ENCODE measurements around the gene CYBC1.
"Not testable (repeated sequence)": the region's sequence is repeated elsewhere in the genome, so short reads cannot be mapped to it uniquely, and the experiment has no call there.

Gene CYBC1

GRCh38 chr17:82457073-82457928, 6.7 kb upstream of the CYBC1 start:
- H3K4me1 ChIP-seq (ENCODE audit: control insufficient read depth, insufficient read depth, low read length) = peaks cover 5% of the 10 kb centered on the region
- no peak for TF ChIP-seq ZNF560 (tag by site-specific recombination; IDR thresholded peaks at IDR 0.05; ENCODE audit: borderline replicate concordance)
- no peak for TF ChIP-seq ZNF600 (tag by site-specific recombination; IDR thresholded peaks at IDR 0.05)
- TF ChIP-seq, protein P1, sequence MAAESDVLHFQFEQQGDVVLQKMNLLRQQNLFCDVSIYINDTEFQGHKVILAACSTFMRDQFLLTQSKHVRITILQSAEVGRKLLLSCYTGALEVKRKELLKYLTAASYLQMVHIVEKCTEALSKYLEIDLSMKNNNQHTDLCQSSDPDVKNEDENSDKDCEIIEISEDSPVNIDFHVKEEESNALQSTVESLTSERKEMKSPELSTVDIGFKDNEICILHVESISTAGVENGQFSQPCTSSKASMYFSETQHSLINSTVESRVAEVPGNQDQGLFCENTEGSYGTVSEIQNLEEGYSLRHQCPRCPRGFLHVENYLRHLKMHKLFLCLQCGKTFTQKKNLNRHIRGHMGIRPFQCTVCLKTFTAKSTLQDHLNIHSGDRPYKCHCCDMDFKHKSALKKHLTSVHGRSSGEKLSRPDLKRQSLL (tag by site-specific recombination; IDR thresholded peaks at IDR 0.05) = no peak
- no peak for TF ChIP-seq ZNF221 (tag by site-specific recombination; IDR thresholded peaks at IDR 0.05; ENCODE audit: borderline replicate concordance)
- TF ChIP-seq SCRT2 (tag by site-specific recombination; IDR thresholded peaks at IDR 0.05) = peak; percentile 35; the same call in 1 of the 2 replicates
- TF ChIP-seq ZNF266 (tag by site-specific recombination; IDR thresholded peaks at IDR 0.05; ENCODE audit: low read depth) = no peak
- no peak for TF ChIP-seq ZNF19 (tag by site-specific recombination; IDR thresholded peaks at IDR 0.05; ENCODE audit: low read depth)
- POLR2A ChIA-PET = interaction anchor here (0.5 to 1.5 kb wide), 7 partner anchors 11 to 701 kb away, joined by 3 to 5 read pairs (median 4); partner anchors contain the start of gene FOXK2
- CTCF ChIA-PET = interaction anchor here (0.5 to 1.2 kb wide), 5 partner anchors 33 to 749 kb away, joined by 3 to 5 read pairs (median 3); no protein-coding TSS in a partner anchor
- H3K4me3 ChIP-seq (ENCODE audit: low read depth, low read length) = peak overlapping the region; percentile 92
- peak overlapping the region; percentile 95 for H3K27ac ChIP-seq (ENCODE audit: extremely low read depth, low read depth, low read length)
- no peaks in the 10 kb centered on the region for H3K9me3 ChIP-seq (ENCODE audit: control insufficient read depth, insufficient read depth, low read depth, low read length)
- H3K36me3 ChIP-seq (ENCODE audit: control insufficient read depth in 2 of 2, insufficient read depth in 1 of 2, low read length in 2 of 2) = peaks cover 15 to 25% of the 10 kb centered on the region in 2 experiments

GRCh38 chr17:82453706-82454105, 3.2 kb upstream of the CYBC1 start:
- CTCF ChIA-PET; H3K36me3 ChIP-seq (ENCODE audit: control insufficient read depth in 2 of 2, insufficient read depth in 1 of 2, low read length in 2 of 2); H3K4me1 ChIP-seq (ENCODE audit: control insufficient read depth, insufficient read depth, low read length); POLR2A ChIA-PET; H3K27ac ChIP-seq (ENCODE audit: extremely low read depth, low read depth, low read length); H3K4me3 ChIP-seq (ENCODE audit: low read depth, low read length); H3K9me3 ChIP-seq (ENCODE audit: control insufficient read depth, insufficient read depth, low read depth, low read length): not testable (repeated sequence)
- TF ChIP-seq TRIM28 (IDR thresholded peaks at IDR 0.05; ENCODE audit: borderline replicate concordance, low read length) = peak; percentile 11; the same call in 1 of the 2 replicates

DNA sequence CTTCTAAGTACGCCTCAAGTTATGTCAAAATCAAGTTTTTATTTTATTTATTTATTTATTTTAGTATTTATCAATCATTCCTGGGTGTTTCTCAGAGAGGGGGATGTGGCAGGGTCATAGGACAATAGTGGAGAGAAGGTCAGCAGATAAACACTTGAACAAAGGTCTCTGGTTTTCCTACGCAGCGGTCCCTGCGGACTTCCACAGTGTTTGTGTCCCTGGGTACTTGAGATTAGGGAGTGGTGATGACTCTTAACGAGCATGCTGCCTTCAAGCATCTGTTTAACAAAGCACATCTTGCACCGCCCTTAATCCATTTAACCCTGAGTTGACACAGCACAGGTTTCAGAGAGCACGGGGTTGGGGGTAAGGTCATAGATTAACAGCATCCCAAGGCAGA, 2.6 kb upstream of the CYBC1 start:
- POLR2A ChIA-PET; H3K9me3 ChIP-seq (ENCODE audit: control insufficient read depth, insufficient read depth, low read depth, low read length); H3K27ac ChIP-seq (ENCODE audit: extremely low read depth, low read depth, low read length); H3K4me1 ChIP-seq (ENCODE audit: control insufficient read depth, insufficient read depth, low read length); H3K36me3 ChIP-seq (ENCODE audit: control insufficient read depth in 2 of 2, insufficient read depth in 1 of 2, low read length in 2 of 2); CTCF ChIA-PET; H3K4me3 ChIP-seq (ENCODE audit: low read depth, low read length): not testable (repeated sequence)

DNA sequence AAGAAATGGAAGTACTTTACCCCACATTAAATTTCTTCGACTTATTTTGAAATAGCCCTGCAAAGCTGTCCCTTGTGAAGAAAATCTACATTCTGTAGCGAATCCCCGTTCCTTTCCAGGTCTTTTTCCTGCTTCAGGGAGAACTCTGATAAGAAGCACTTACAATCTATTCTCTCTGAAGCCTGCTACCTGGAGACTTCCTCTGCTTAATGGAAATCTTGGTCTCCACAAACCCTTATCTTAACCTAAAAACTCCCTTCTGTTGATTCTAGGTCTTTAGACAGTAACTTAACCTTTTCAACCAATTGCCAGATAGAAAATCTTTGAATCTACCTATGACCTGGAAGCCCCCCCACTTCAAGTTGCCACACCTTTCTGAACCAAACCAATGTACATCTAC, 1.6 kb upstream of the CYBC1 start:
- H3K4me1 ChIP-seq (ENCODE audit: control insufficient read depth, insufficient read depth, low read length) = peaks cover 4% of the 10 kb centered on the region; the same call in 1 of the 2 replicates
- TF ChIP-seq ZNF292 (tag by site-specific recombination; IDR thresholded peaks at IDR 0.05; ENCODE audit: borderline replicate concordance, low read depth) = no peak
- TF ChIP-seq ZNF791 (tag by site-specific recombination; IDR thresholded peaks at IDR 0.05) = no peak
- no peak for TF ChIP-seq ZNF76 (tag by site-specific recombination; IDR thresholded peaks at IDR 0.05; ENCODE audit: borderline replicate concordance, low read depth)
- no peak for TF ChIP-seq KLF1 (tag by site-specific recombination; IDR thresholded peaks at IDR 0.05)
- TF ChIP-seq ZNF184 (tag by site-specific recombination; IDR thresholded peaks at IDR 0.05) = no peak
- no peak for TF ChIP-seq ZNF670 (tag by site-specific recombination; IDR thresholded peaks at IDR 0.05; ENCODE audit: low read depth)
- no peak for TF ChIP-seq REPIN1 (tag by site-specific recombination; IDR thresholded peaks at IDR 0.05; ENCODE audit: low read depth)
- TF ChIP-seq ZNF324 (tag by site-specific recombination; IDR thresholded peaks at IDR 0.05) = no peak
- TF ChIP-seq ZNF433 (tag by site-specific recombination; IDR thresholded peaks at IDR 0.05; ENCODE audit: low read depth) = no peak
- no peak for TF ChIP-seq ZFP69B (tag by site-specific recombination; IDR thresholded peaks at IDR 0.05)
- TF ChIP-seq, protein P2, sequence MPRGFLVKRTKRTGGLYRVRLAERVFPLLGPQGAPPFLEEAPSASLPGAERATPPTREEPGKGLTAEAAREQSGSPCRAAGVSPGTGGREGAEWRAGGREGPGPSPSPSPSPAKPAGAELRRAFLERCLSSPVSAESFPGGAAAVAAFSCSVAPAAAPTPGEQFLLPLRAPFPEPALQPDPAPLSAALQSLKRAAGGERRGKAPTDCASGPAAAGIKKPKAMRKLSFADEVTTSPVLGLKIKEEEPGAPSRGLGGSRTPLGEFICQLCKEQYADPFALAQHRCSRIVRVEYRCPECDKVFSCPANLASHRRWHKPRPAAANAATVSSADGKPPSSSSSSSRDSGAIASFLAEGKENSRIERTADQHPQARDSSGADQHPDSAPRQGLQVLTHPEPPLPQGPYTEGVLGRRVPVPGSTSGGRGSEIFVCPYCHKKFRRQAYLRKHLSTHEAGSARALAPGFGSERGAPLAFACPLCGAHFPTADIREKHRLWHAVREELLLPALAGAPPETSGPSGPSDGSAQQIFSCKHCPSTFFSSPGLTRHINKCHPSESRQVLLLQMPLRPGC (tag by site-specific recombination; IDR thresholded peaks at IDR 0.05) = no peak
- TF ChIP-seq, protein P3, sequence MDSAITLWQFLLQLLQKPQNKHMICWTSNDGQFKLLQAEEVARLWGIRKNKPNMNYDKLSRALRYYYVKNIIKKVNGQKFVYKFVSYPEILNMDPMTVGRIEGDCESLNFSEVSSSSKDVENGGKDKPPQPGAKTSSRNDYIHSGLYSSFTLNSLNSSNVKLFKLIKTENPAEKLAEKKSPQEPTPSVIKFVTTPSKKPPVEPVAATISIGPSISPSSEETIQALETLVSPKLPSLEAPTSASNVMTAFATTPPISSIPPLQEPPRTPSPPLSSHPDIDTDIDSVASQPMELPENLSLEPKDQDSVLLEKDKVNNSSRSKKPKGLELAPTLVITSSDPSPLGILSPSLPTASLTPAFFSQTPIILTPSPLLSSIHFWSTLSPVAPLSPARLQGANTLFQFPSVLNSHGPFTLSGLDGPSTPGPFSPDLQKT (IDR thresholded peaks at IDR 0.05; ENCODE audit: borderline replicate concordance, low read depth, low read length) = no peak
- TF ChIP-seq ZNF704 (tag by site-specific recombination; IDR thresholded peaks at IDR 0.05) = no peak
- peaks cover 0 to 6% of the 10 kb centered on the region in 2 experiments; a peak in 1 of 3 replicates for H3K36me3 ChIP-seq (ENCODE audit: control insufficient read depth in 2 of 2, insufficient read depth in 1 of 2, low read length in 2 of 2)
- no peak overlapping the region for H3K27ac ChIP-seq (ENCODE audit: extremely low read depth, low read depth, low read length)
- no peaks in the 10 kb centered on the region for H3K9me3 ChIP-seq (ENCODE audit: control insufficient read depth, insufficient read depth, low read depth, low read length)
- POLR2A ChIA-PET = no interaction called here
- H3K4me3 ChIP-seq (ENCODE audit: low read depth, low read length) = no peak overlapping the region
- CTCF ChIA-PET = no interaction called here
